Smooth muscle cell (in vitro differentiated cells): ENCODE data around the gene TSPAN8. TPM values are rescaled to one million over a fixed set of nuclear protein-coding genes. Genes with fewer than 3 reads are reported as not detected.
"Not testable (repeated sequence)": the region's sequence is repeated elsewhere in the genome, so short reads cannot be mapped to it uniquely, and the experiment has no call there.

Experiments used
- DNase-seq: peaks from one replicate; lab custom pipeline; 2025; ENCODE audit not compliant: unreplicated experiment; lab: John Stamatoyannopoulos, UW
- H2AFZ ChIP-seq: fragments of 200-600 bp; sonication (generic); 2 replicates; pipeline ENCODE4 v1.6.0; 2016; ENCODE audit warnings: antibody characterized with exemption, low read depth, mild to moderate bottlenecking
- H3F3A ChIP-seq: fragments of 200-600 bp; sonication (generic); 2 replicates; pipeline ENCODE4 v1.6.0; 2017; ENCODE audit warnings: antibody characterized with exemption, low read depth
- H3K27ac ChIP-seq: fragments of 200-600 bp; sonication (generic); 2 replicates; pipeline ENCODE4 v1.5.1; 2016; ENCODE audit warnings: low read depth, mild to moderate bottlenecking
- H3K27me3 ChIP-seq: fragments of 200-600 bp; sonication (generic); 2 replicates; pipeline ENCODE4 v1.6.1; 2016; ENCODE audit warnings: low read depth, mild to moderate bottlenecking
- H3K36me3 ChIP-seq: fragments of 200-600 bp; sonication (generic); 2 replicates; pipeline ENCODE4 v1.5.1; 2016; ENCODE audit warnings: low read depth
- H3K4me1 ChIP-seq: fragments of 200-600 bp; sonication (generic); 2 replicates; pipeline ENCODE4 v1.5.1; 2016; ENCODE audit warnings: low read depth
- H3K4me2 ChIP-seq: fragments of 200-600 bp; sonication (generic); 2 replicates; pipeline ENCODE4 v1.6.0; 2016; ENCODE audit warnings: mild to moderate bottlenecking
- H3K4me3 ChIP-seq: fragments of 200-600 bp; sonication (generic); 2 replicates; pipeline ENCODE4 v1.5.1; 2016; ENCODE audit warnings: mild to moderate bottlenecking
- H3K79me2 ChIP-seq: fragments of 200-600 bp; sonication (generic); 2 replicates; pipeline ENCODE4 v1.6.0; 2016; ENCODE audit warnings: low read depth, mild to moderate bottlenecking
- H3K9ac ChIP-seq: fragments of 200-600 bp; sonication (generic); 2 replicates; pipeline ENCODE4 v1.6.0; 2016; ENCODE audit warnings: low read depth
- H3K9me3 ChIP-seq: fragments of 200-600 bp; sonication (generic); replicated peaks from 2 replicates; pipeline ENCODE4 v1.5.1; 2016; ENCODE audit warnings: low read depth
- H4K20me1 ChIP-seq: fragments of 200-600 bp; sonication (generic); 2 replicates; pipeline ENCODE4 v1.6.0; 2016; ENCODE audit warnings: low read depth
- WGBS: methylation state at CpG from one replicate; pipeline ENCODE4 v1.1.7; 2016; ENCODE audit warnings: low lambda C conversion rate; 5-methylcytosine and 5-hydroxymethylcytosine counted together
- polyA plus RNA-seq: library from polyadenylated mRNA; unstranded; fragments of >200 nt; fragmentation: Nextera tagmentation; extraction: Ambion mirVana; gene quantifications from 2 replicates; pipeline ENCODE4 v1.2.1, GENCODE V29; 2016
- total RNA-seq: library from RNA; depleted of rRNA; stranded (reverse); fragments of >200 nt; gene quantifications from 2 replicates; pipeline ENCODE4 v1.2.3, GENCODE V29; 2014
- TF ChIP-seq, protein P1 (sequence below): fragments of 200-600 bp; sonication (generic); IDR thresholded peaks from 2 replicates; pipeline ENCODE4 v1.5.1; 2017; ENCODE audit warnings: borderline replicate concordance, mild to moderate bottlenecking, antibody characterized with exemption; ENCODE audit not compliant: insufficient read depth, poor library complexity, severe bottlenecking

Gene TSPAN8
- total and polyA plus RNA-seq, 2 experiments from 2014 or later: not detected

- H3K27me3 ChIP-seq: no peaks in the 10 kb centered on the region
- H3K4me1 ChIP-seq: no peaks in the 10 kb centered on the region
- no peak overlapping the region for H3K9ac ChIP-seq
- no peak for DNase-seq
- H3K36me3 ChIP-seq: no peaks in the 10 kb centered on the region
- no peak overlapping the region for H3K27ac ChIP-seq
- 83% methylated on average over 5 of the region's 5 CpGs for WGBS
- H2AFZ ChIP-seq: no peak overlapping the region
- no peak overlapping the region for H3K4me3 ChIP-seq
- no peak overlapping the region for H3K4me2 ChIP-seq
- no peaks in the 10 kb centered on the region for H3K79me2 ChIP-seq
- H4K20me1 ChIP-seq: no peaks in the 10 kb centered on the region
- TF ChIP-seq, protein P1, sequence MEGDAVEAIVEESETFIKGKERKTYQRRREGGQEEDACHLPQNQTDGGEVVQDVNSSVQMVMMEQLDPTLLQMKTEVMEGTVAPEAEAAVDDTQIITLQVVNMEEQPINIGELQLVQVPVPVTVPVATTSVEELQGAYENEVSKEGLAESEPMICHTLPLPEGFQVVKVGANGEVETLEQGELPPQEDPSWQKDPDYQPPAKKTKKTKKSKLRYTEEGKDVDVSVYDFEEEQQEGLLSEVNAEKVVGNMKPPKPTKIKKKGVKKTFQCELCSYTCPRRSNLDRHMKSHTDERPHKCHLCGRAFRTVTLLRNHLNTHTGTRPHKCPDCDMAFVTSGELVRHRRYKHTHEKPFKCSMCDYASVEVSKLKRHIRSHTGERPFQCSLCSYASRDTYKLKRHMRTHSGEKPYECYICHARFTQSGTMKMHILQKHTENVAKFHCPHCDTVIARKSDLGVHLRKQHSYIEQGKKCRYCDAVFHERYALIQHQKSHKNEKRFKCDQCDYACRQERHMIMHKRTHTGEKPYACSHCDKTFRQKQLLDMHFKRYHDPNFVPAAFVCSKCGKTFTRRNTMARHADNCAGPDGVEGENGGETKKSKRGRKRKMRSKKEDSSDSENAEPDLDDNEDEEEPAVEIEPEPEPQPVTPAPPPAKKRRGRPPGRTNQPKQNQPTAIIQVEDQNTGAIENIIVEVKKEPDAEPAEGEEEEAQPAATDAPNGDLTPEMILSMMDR: no peak
- no peaks in the 10 kb centered on the region for H3F3A ChIP-seq
- H3K9me3 ChIP-seq: no peaks in the 10 kb centered on the region
These were observed 32.9 kb downstream of the TSPAN8 start for GRCh38 chr12:71124835-71125460.

DNA sequence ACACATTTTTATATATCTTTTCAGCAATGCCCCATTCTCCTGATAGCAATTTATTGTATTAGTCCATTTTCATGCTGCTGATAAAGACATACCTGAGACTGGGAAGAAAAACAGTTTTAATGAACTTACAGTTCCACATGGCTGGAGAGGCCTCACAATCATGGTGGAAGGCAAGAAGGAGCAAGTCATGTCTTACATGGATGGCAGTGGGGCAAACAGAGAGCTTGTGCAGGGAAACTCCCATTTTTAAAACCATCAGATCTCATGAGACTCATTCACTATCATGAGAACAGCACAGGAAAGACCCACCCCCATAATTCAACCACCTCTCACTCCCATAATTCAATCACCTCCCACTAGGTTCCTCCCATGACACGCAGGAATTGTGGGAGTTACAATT, 44.7 kb downstream of the TSPAN8 start:
- H4K20me1 ChIP-seq, H3K4me3 ChIP-seq, H3K27me3 ChIP-seq, H3K4me1 ChIP-seq, H3K27ac ChIP-seq, H3K9ac ChIP-seq, H3K79me2 ChIP-seq, DNase-seq, H3K36me3 ChIP-seq, H3K9me3 ChIP-seq, H3K4me2 ChIP-seq, H3F3A ChIP-seq, H2AFZ ChIP-seq: not testable (repeated sequence)
- WGBS: 69% methylated on average over 1 of the region's 1 CpG

GRCh38 chr12:71109834-71110233, 48.0 kb downstream of the TSPAN8 start:
- 88% methylated on average over 5 of the region's 5 CpGs for WGBS
- Histone ChIP-seq H3K79me2 (no peaks in the 10 kb centered on the region), H3K4me1 (no peaks in the 10 kb centered on the region), H4K20me1 (no peaks in the 10 kb centered on the region), H3K27me3 (no peaks in the 10 kb centered on the region), H3K27ac (no peak overlapping the region), H2AFZ (no peak overlapping the region), H3K4me2 (no peak overlapping the region), H3K36me3 (no peaks in the 10 kb centered on the region), H3K9me3 (no peaks in the 10 kb centered on the region), H3F3A (no peaks in the 10 kb centered on the region), H3K4me3 (no peak overlapping the region), H3K9ac (no peak overlapping the region)
- TF ChIP-seq, protein P1: no peak
- no peak for DNase-seq

DNA sequence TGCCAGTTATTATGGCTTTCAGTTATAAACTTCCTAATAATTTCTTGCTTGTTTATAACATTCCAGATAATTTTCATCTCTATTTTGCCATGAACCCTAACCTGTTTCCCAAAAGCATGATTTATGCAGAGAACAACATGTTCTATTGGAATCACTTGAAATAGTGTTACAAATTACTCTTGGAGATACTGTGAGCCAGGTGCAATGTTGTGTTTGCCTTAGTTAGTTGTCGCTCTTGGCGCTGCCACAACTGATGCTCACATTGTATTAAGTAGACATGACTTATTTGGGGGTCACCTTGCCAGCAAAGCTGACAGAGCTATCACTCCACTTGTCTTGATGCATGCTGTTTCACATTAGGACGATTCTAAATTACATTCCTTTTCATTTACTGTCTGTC, 49.4 kb downstream of the TSPAN8 start:
- H4K20me1 ChIP-seq: no peaks in the 10 kb centered on the region
- no peak for DNase-seq
- TF ChIP-seq, protein P1: no peak
- WGBS: 88% methylated on average over 3 of the region's 3 CpGs
- no peak overlapping the region for H3K4me3 ChIP-seq
- no peak overlapping the region for H3K4me2 ChIP-seq
- H3K79me2 ChIP-seq: no peaks in the 10 kb centered on the region
- no peaks in the 10 kb centered on the region for H3K9me3 ChIP-seq
- H3K27me3 ChIP-seq: no peaks in the 10 kb centered on the region
- no peaks in the 10 kb centered on the region for H3K4me1 ChIP-seq
- no peak overlapping the region for H3K27ac ChIP-seq
- no peaks in the 10 kb centered on the region for H3K36me3 ChIP-seq
- no peak overlapping the region for H2AFZ ChIP-seq
- no peak overlapping the region for H3K9ac ChIP-seq
- no peaks in the 10 kb centered on the region for H3F3A ChIP-seq
